ENCODE results near the gene ELL.
"Not testable (repeated sequence)": the region's sequence is repeated elsewhere in the genome, so short reads cannot be mapped to it uniquely, and the experiment has no call there.

ELL gene

DNA sequence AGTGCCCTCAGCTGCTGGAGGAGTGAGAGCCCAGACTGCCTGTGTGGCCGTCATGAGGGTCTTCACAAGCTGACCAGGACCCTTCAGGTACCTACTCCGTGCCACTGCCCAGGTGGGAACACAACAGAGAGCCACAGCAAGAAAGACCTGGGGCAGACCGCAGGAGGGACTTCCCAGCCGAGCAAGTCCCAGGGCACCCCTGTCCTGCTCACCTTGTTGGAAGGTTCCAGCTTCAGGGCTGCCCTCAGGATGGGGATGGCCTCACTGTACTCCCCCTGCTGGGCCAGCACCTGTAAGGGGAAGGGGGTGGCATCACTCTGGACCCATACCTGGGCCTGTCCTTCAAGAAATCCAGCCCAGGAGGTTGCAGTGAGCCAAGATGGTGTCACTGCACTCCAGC lies 11.2 kb upstream of the ELL start:
- TF ChIP-seq, protein P1, sequence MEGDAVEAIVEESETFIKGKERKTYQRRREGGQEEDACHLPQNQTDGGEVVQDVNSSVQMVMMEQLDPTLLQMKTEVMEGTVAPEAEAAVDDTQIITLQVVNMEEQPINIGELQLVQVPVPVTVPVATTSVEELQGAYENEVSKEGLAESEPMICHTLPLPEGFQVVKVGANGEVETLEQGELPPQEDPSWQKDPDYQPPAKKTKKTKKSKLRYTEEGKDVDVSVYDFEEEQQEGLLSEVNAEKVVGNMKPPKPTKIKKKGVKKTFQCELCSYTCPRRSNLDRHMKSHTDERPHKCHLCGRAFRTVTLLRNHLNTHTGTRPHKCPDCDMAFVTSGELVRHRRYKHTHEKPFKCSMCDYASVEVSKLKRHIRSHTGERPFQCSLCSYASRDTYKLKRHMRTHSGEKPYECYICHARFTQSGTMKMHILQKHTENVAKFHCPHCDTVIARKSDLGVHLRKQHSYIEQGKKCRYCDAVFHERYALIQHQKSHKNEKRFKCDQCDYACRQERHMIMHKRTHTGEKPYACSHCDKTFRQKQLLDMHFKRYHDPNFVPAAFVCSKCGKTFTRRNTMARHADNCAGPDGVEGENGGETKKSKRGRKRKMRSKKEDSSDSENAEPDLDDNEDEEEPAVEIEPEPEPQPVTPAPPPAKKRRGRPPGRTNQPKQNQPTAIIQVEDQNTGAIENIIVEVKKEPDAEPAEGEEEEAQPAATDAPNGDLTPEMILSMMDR (conservative IDR thresholded peaks at IDR 0.05; ENCODE audit: low read depth) = no peak
- CTCF ChIA-PET = no interaction called here
- peak overlapping the region; percentile 10 for H3K27ac ChIP-seq
- no peak for DNase-seq (ENCODE audit: low spot score)
- POLR2A ChIA-PET (ENCODE audit: low non-redundant PET) = no interaction called here

GRCh38 chr19:18532168-18532890 lies 10.5 kb upstream of the ELL start:
- POLR2A ChIA-PET (ENCODE audit: low non-redundant PET) = interaction anchor here (0.6 kb wide), 1 partner anchor 102 kb away, joined by 4 read pairs; no protein-coding TSS in a partner anchor
- TF ChIP-seq, protein P1 (conservative IDR thresholded peaks at IDR 0.05; ENCODE audit: low read depth) = no peak
- DNase-seq (ENCODE audit: low spot score) = no peak
- peak overlapping the region; percentile 10 for H3K27ac ChIP-seq
- CTCF ChIA-PET = interaction anchor here (0.8 kb wide), 1 partner anchor 71 kb away, joined by 3 read pairs; no protein-coding TSS in a partner anchor

DNA sequence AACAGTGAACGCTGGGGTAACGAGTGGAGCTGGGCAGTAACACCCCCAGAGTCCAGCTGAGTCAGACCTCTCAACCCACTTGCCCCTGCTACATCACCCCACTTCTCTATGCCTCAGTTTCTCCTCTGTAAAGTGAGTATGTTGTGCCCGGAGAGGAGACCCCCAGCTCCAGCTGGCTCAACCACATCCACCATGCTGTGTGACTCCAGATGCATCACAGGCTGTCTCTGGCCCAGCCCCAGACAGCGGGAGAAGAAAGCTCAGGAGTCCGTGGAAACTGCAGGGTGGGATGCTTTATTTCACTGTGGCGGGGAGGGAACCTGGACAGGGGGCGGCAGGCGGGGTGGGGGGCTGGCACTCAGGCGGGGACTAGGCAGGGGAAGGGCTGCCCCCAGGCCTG lies 9.6 kb upstream of the ELL start:
- ChIA-PET POLR2A (ENCODE audit: low non-redundant PET) (no interaction called here), CTCF (no interaction called here)
- TF ChIP-seq, protein P1 (conservative IDR thresholded peaks at IDR 0.05; ENCODE audit: low read depth) = no peak
- peak overlapping the region; percentile 48; the same call in 1 of the 2 replicates for H3K27ac ChIP-seq
- DNase-seq (ENCODE audit: low spot score) = no peak

DNA sequence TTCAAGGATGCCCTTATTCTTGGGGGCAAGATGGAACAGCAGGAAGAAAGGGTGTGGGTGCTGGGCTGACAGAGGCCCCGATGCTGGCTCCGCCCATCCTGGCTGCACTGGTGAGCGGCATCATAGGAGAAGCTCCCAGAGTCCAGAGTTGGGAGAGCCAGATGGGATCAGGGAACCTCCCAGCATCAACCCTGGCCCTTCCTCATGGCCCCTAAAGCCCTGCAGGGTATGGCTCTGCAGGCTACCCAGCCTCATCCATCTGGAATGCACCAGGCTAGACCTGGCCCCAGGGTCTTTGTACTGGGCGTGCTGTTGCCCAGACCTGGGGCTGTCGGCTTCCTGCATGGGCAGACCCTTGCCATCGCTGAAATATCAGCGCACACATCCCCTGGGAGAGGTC lies 7.9 kb upstream of the ELL start:
- CTCF ChIA-PET = interaction anchor here (0.6 kb wide), 1 partner anchor 492 kb away, joined by 5 read pairs; no protein-coding TSS in a partner anchor
- TF ChIP-seq, protein P1 (conservative IDR thresholded peaks at IDR 0.05; ENCODE audit: low read depth) = no peak
- no peak for DNase-seq (ENCODE audit: low spot score)
- POLR2A ChIA-PET (ENCODE audit: low non-redundant PET) = interaction anchor here (0.5 kb wide), 1 partner anchor 227 kb away, joined by 4 read pairs; no protein-coding TSS in a partner anchor
- peak overlapping the region; percentile 48 for H3K27ac ChIP-seq

- CTCF ChIA-PET = interaction anchor here (0.6 to 1.4 kb wide), 2 partner anchors 58 to 340 kb away, joined by 3 to 5 read pairs; no protein-coding TSS in a partner anchor
- H3K27ac ChIP-seq = peak overlapping the region; percentile 67
- DNase-seq (ENCODE audit: low spot score) = peak; percentile 95
- POLR2A ChIA-PET (ENCODE audit: low non-redundant PET) = interaction anchor here (0.5 to 1.4 kb wide), 2 partner anchors 9 to 32 kb away, joined by 4 to 6 read pairs; no protein-coding TSS in a partner anchor
- TF ChIP-seq, protein P1 (conservative IDR thresholded peaks at IDR 0.05; ENCODE audit: low read depth) = no peak
Measured at GRCh38 chr19:18526316-18526715, 4.4 kb upstream of the ELL start.

DNA sequence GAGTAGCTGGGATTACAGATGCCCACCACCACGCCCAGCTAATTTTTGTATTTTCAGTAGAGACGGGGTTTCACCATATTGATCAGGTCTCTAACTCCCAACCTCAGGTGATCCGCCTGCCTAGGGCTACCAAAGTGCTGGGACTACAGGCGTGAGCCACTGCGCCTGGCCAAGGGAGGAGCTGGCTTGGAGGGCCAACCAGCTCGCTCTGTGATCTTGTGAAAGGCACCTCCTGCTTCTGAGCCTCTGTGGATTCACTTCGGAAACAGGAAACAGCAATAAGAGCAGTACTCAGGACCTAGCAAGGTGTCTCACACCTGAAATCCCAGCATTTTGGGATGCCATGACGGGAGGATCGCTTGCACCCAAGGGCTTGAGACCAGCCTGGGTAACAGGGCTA lies 2.0 kb upstream of the ELL start:
- TF ChIP-seq, protein P1 (conservative IDR thresholded peaks at IDR 0.05; ENCODE audit: low read depth) = no peak
- no peak for DNase-seq (ENCODE audit: low spot score)
- ChIA-PET CTCF (no interaction called here), POLR2A (ENCODE audit: low non-redundant PET) (no interaction called here)
- H3K27ac ChIP-seq = peak overlapping the region; percentile 97

- POLR2A ChIA-PET (ENCODE audit: low non-redundant PET); DNase-seq (ENCODE audit: low spot score): not testable (repeated sequence)
- H3K27ac ChIP-seq = peak overlapping the region; percentile 97
- CTCF ChIA-PET = interaction anchor here (0.6 to 1.3 kb wide), 4 partner anchors 35 to 62 kb away, joined by 3 to 8 read pairs (median 5); partner anchors contain the start of gene KXD1
Measured at GRCh38 chr19:18522862-18523440, 1.1 kb upstream of the ELL start.

Data from RWPE1 (cell line).